HCT116 (cell line): Measurements from ENCODE around the gene TMEM14B.

Experiments used
- CEBPB ChIP-seq: IDR thresholded peaks from 2 replicates; pipeline ENCODE4 v1.6.1; 2012; ENCODE audit warnings: low read depth
- CTCF ChIP-seq, 3 experiments: fragments of 200-600 bp in 1 of 3; sonication (generic) in 1 of 3; IDR thresholded peaks in 2 of 3; conservative IDR thresholded peaks in 1 of 3; 2 replicates each; pipeline ENCODE4 v1.5.1; 2012 to 2017; ENCODE audit warnings: low read depth in 2 of 3, low read length in 2 of 3, antibody characterized with exemption in 1 of 3, borderline replicate concordance in 1 of 3, control low read depth in 1 of 3, mild to moderate bottlenecking in 1 of 3, mixed read lengths in 1 of 3, mixed run types in 1 of 3, moderate library complexity in 1 of 3; ENCODE audit not compliant: insufficient read depth in 1 of 3
- ELF1 ChIP-seq: IDR thresholded peaks from 2 replicates; pipeline ENCODE4 v1.6.1; 2012; ENCODE audit warnings: low read depth, borderline replicate concordance
- EZH2 ChIP-seq: fragments of 200-600 bp; sonication (generic); IDR thresholded peaks from 2 replicates; pipeline ENCODE4 v1.6.1; 2017; ENCODE audit warnings: antibody characterized with exemption, mixed run types
- EZH2phosphoT487 ChIP-seq: fragments of 200-600 bp; IDR thresholded peaks from 2 replicates; pipeline ENCODE4 v1.6.1; 2018; ENCODE audit warnings: antibody characterized with exemption, borderline replicate concordance
- JUND ChIP-seq: IDR thresholded peaks from 2 replicates; pipeline ENCODE4 v1.6.1; 2012
- POLR2A ChIP-seq: IDR thresholded peaks from 2 replicates; pipeline ENCODE4 v1.7.0; 2011; ENCODE audit warnings: borderline replicate concordance; ENCODE audit not compliant: insufficient read depth, insufficient read length; ENCODE audit errors: extremely low read depth
- POLR2AphosphoS5 ChIP-seq: IDR thresholded peaks from 2 replicates; pipeline ENCODE4 v1.6.1; 2011; ENCODE audit warnings: mild to moderate bottlenecking, low read depth, low read length, moderate library complexity
- RAD21 ChIP-seq: IDR thresholded peaks from 2 replicates; pipeline ENCODE4 v1.6.1; 2012; ENCODE audit warnings: low read depth, mild to moderate bottlenecking
- SP1 ChIP-seq: IDR thresholded peaks from 2 replicates; pipeline ENCODE4 v1.6.1; 2012; ENCODE audit warnings: low read depth
- ZBTB33 ChIP-seq: IDR thresholded peaks from 2 replicates; pipeline ENCODE4 v1.6.1; 2011; ENCODE audit warnings: mild to moderate bottlenecking, low read length, moderate library complexity; ENCODE audit not compliant: insufficient replicate concordance; ENCODE audit errors: extremely low read depth
- ZNF274 ChIP-seq: fragments of 200-500 bp; sonication (Bioruptor generic); IDR thresholded peaks from 2 replicates; pipeline ENCODE4 v1.6.1; 2014; ENCODE audit warnings: mild to moderate bottlenecking, low read depth, low read length, inconsistent platforms

- no peak for TF ChIP-seq CTCF (IDR thresholded peaks at IDR 0.05 in 2 of 3, conservative IDR thresholded peaks at IDR 0.05 in 1 of 3; ENCODE audit: borderline replicate concordance in 1 of 3, insufficient read depth in 1 of 3, low read depth in 2 of 3, low read length in 2 of 3)
- TF ChIP-seq SP1, result peak; percentile 69
- TF ChIP-seq RAD21, result no peak
- no peak for TF ChIP-seq POLR2A
- TF ChIP-seq EZH2phosphoT487, result no peak
- peak; percentile 89 for TF ChIP-seq JUND
- TF ChIP-seq CEBPB, result peak; percentile 63
- no peak for TF ChIP-seq ELF1
- TF ChIP-seq POLR2AphosphoS5, result peak; percentile 64
- no peak for TF ChIP-seq EZH2
- no peak for TF ChIP-seq ZNF274
- no peak for TF ChIP-seq ZBTB33
Observed at GRCh38 chr6:10759884-10760329, 12.3 kb downstream of the TMEM14B start.
